Lung (tissue), 12 donors: ENCODE measurements around the gene AKT1S1. TPM values are rescaled to one million over a fixed set of nuclear protein-coding genes. Genes with fewer than 3 reads are reported as not detected.

Experiments used
- ATAC-seq: fragments of 200-7000 bp; cut with Tn5 transposase; one replicate; pipeline ENCODE4 v1.9.1; 2020; ENCODE audit warnings: moderate number of reproducible peaks; ENCODE audit not compliant: insufficient read depth, low FRiP score
- DNase-seq, 3 donors: peaks; one replicate each; pipeline ENCODE4 v3.0.0-alpha.2; 2013 to 2017
- H3K27ac ChIP-seq, 2 donors: one replicate each; pipeline ENCODE4 v1.5.1; 2013; ENCODE audit warnings: mild to moderate bottlenecking in 2 of 2, moderate library complexity in 2 of 2, control low read depth in 1 of 2, inconsistent platforms in 1 of 2, low read depth in 1 of 2, low read length in 1 of 2
- H3K27me3 ChIP-seq, 3 donors: one replicate each; pipeline ENCODE4 v1.5.1; 2013; ENCODE audit warnings: low read length in 2 of 3; ENCODE audit not compliant: control insufficient read depth in 3 of 3, insufficient read depth in 3 of 3
- H3K36me3 ChIP-seq, 4 donors: one replicate each; pipeline ENCODE4 v1.5.1; 2013; ENCODE audit warnings: low read length in 4 of 4, mild to moderate bottlenecking in 1 of 4, moderate library complexity in 1 of 4; ENCODE audit not compliant: control insufficient read depth in 4 of 4, insufficient read depth in 4 of 4
- H3K4me1 ChIP-seq, 5 donors: one replicate each; pipeline ENCODE4 v1.5.1; 2013; ENCODE audit warnings: low read length in 5 of 5, mild to moderate bottlenecking in 2 of 5, moderate library complexity in 1 of 5; ENCODE audit not compliant: control insufficient read depth in 5 of 5, insufficient read depth in 5 of 5
- H3K4me3 ChIP-seq: one replicate; pipeline ENCODE4 v1.5.1; 2013; ENCODE audit warnings: mild to moderate bottlenecking, control low read depth, moderate library complexity
- H3K9ac ChIP-seq, 2 donors: one replicate each; pipeline ENCODE4 v1.5.1; 2013; ENCODE audit warnings: low read length in 2 of 2, control low read depth in 1 of 2; ENCODE audit not compliant: insufficient read depth in 1 of 2
- H3K9me3 ChIP-seq, 4 donors: one replicate each; pipeline ENCODE4 v1.5.1; 2013; ENCODE audit warnings: low read length in 3 of 4, mild to moderate bottlenecking in 1 of 4, moderate library complexity in 1 of 4; ENCODE audit not compliant: control insufficient read depth in 4 of 4, insufficient read depth in 3 of 4
- WGBS, 2 donors: extraction: QIAGEN DNeasy Blood & Tissue Kit; methylation state at CpG; one replicate each; pipeline ENCODE4 v1.1.7; 2013; 5-methylcytosine and 5-hydroxymethylcytosine counted together
- polyA plus RNA-seq, 2 donors: library from polyadenylated mRNA; stranded (reverse); fragments of 200-250 nt; gene quantifications; one replicate each; pipeline ENCODE4 v1.2.1, GENCODE V29; 2013
- total RNA-seq, 2 donors: library from RNA; depleted of rRNA in 1 of 2; stranded (reverse); fragments of >200 nt in 1 of 2; gene quantifications; one replicate each; pipeline ENCODE4 v1.2.1, GENCODE V29; 2014 to 2021
- TF ChIP-seq, protein P1 (sequence below): IDR thresholded peaks from 2 replicates; pipeline ENCODE4 v1.5.1; 2012; ENCODE audit warnings: mild to moderate bottlenecking; ENCODE audit errors: control extremely low read depth, extremely low read depth
- donor health status: control.
- donor health status: control.
- donor health status: Bipolar disorder and iron deficiency.
- donor health status: healthy.
- donor health status: DM: yes; HTN: yes; CAD: no.

AKT1S1 gene
- total and polyA plus RNA-seq, 4 donors = 6.7 to 46.4 (median 35.9) TPM

DNA sequence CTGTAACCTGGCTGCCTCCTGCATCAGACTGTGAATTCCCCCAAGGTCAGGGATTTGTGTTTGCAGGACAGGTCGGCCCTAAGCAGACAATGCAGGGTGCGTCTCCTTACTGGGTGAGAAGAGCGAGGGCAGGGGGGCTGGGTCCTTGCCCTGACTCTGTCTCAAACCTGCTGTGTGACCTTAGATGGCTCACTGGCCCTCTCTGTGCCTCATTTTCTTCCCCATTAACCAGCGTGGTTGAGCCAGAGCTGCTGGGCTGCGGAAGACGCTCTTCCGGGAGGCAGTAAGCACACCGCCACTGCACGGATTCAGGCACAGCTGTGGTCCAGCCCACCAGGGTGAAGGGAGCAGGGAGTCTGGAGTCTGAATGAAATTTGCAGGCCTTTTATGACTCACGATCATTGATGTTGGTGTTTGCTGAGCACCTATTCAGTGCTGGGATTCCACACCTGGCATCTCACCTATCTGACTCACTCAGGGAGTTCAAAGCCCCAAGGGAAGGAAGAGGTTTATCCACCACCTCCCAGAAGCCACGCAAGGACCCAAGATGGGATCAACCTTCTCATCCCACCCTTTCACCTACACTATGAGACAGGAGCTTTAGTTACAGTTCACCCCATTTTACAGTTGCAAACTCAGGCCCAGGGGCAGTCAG, 2.5 kb downstream of the AKT1S1 start:
- H3K27me3 ChIP-seq = no peaks in the 10 kb centered on the region
- H3K36me3 ChIP-seq = peaks cover 0 to 13% (median 12%) of the 10 kb centered on the region in 4 donors
- TF ChIP-seq, protein P1, sequence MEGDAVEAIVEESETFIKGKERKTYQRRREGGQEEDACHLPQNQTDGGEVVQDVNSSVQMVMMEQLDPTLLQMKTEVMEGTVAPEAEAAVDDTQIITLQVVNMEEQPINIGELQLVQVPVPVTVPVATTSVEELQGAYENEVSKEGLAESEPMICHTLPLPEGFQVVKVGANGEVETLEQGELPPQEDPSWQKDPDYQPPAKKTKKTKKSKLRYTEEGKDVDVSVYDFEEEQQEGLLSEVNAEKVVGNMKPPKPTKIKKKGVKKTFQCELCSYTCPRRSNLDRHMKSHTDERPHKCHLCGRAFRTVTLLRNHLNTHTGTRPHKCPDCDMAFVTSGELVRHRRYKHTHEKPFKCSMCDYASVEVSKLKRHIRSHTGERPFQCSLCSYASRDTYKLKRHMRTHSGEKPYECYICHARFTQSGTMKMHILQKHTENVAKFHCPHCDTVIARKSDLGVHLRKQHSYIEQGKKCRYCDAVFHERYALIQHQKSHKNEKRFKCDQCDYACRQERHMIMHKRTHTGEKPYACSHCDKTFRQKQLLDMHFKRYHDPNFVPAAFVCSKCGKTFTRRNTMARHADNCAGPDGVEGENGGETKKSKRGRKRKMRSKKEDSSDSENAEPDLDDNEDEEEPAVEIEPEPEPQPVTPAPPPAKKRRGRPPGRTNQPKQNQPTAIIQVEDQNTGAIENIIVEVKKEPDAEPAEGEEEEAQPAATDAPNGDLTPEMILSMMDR = no peak
- WGBS, 2 donors = 94 to 98% methylated on average over 11 of the region's 11 CpGs
- peak overlapping the region in 1 of 2 donors; percentile 4 for H3K27ac ChIP-seq
- no peak overlapping the region for H3K4me3 ChIP-seq
- H3K4me1 ChIP-seq = peaks cover 0 to 28% (median 10%) of the 10 kb centered on the region in 5 donors
- DNase-seq (no peak), ATAC-seq (no peak)
- no peak overlapping the region for H3K9ac ChIP-seq
- H3K9me3 ChIP-seq = no peaks in the 10 kb centered on the region

DNA sequence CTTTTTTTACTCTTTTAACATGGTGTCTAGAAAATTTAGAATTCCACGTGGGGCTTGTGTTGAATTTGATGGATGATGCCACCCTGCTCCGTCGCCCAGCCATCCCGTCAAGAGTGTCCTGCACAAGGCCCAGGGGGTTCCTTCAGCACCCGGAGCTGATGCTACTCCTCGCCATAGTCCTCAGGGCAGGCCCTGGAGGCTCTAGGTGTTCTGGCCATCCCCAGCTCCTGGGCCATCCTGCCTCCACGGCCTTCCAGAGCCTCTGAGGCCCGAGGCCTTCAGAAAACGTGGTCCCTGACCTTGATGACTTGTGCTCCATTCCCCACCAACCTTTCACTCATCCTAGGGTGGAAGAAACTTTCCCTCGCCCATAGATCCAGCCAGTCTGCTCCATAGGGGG, 3.3 kb downstream of the AKT1S1 start:
- Histone ChIP-seq H3K4me3 (no peak overlapping the region), H3K27me3 (no peaks in the 10 kb centered on the region), H3K9me3 (no peaks in the 10 kb centered on the region), H3K36me3 (peaks cover 0 to 10% (median 6%) of the 10 kb centered on the region in 4 donors), H3K9ac (no peak overlapping the region), H3K27ac (no peak overlapping the region), H3K4me1 (peaks cover 0 to 30% (median 10%) of the 10 kb centered on the region in 5 donors)
- TF ChIP-seq, protein P1 = no peak
- 91 to 97% methylated on average over 10 of the region's 10 CpGs for WGBS, 2 donors
- ATAC-seq (no peak), DNase-seq (no peak)

DNA sequence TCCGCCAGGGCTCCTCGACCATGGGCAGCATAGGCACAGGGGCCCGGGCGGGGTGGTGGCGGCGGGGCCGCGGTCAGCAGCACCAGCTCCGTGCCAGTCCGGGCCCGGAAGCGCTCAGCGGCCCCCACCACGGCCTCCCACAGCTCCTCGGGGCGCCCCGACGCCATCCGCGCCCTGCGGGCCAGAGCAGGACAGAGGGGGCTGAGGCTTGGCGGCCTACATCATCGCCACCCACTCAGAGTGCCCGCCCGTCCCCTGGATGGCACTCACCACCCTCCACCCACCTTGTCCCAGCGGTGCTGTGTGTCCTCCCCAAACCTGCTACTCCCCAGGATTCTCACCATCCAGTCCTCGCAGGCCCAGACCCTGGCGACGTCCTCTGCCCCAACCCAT, 4.0 kb downstream of the AKT1S1 start:
- Histone ChIP-seq H3K9ac (no peak overlapping the region), H3K9me3 (no peaks in the 10 kb centered on the region), H3K4me3 (no peak overlapping the region), H3K27ac (no peak overlapping the region), H3K27me3 (no peaks in the 10 kb centered on the region), H3K4me1 (peaks cover 0 to 27% (median 10%) of the 10 kb centered on the region in 5 donors), H3K36me3 (peaks cover 0 to 10% (median 6%) of the 10 kb centered on the region in 4 donors)
- DNase-seq (no peak), ATAC-seq (no peak)
- TF ChIP-seq, protein P1 = no peak
- 95% methylated on average over 28 to 29 of the region's 29 CpGs for WGBS, 2 donors
